Measurements from ENCODE around the gene PCDH9.

The PCDH9 gene

DNA sequence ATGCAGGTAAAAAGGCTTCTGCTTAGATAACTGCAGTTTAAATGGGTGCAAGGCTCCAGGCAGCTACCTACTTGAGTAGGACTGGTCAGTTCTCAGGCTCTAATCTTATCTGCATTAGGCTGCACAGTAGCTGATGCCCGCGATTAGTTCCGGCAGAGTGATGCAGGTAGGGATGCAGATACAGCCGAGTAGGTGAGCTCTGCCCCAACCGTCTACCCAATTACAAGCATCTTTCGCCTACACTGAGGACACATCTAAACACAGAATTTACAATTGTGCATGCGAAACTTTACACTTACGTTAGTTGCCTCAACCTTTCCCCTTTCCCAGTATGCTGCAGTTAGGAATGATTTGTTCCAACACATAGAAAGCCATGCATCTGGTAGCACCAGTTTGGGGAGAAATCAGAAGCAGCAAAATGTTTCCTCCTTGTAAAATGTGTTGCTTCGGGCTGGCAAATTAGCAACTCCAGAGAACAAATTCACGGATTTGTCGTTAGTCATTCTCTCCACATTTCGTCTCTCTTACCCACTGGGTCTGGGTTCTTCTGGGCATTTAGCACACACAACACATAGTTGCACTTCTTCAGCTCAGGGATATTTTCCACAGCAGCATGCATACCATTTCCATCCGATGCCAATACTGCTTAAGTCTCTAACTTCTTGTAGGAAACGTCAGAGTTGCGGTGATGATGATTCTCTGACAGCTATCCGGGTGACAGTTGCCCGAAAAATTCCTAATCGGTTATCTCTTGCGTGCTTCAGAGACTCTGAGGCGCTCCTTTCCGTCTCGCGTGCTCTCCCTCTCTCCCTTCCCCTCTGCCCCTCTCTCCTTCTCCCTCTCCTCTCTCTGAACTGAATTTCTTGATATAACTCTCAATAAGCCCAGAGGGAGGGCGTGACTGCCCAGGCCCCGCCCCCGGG is at the start of gene PCDH9:
TSS of gene PCDH9 (minus strand) at position 856 of the 923 bp plus-strand sequence. CDS start 1,896 bp downstream, outside the sequence.
- DNase-seq (ENCODE audit: low read depth): no peak

DNA sequence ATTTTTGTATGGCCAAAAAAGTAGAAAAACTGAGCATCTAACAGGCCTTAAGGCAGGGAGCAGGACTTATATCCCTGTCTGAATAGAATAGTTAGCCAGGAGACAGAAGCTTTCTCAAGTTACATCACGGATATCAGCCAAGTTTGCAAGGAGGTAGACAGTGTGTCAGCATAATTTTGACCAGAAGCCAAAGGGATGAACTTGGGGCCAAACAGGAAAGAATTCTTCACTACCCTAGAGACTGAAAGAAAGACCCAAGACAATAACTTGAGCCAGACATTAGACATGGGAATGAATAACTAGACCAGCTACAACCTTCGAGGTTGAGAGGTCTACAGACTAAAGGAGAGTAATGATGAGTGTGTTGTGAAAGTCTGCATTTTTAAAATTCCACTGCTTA is 48.1 kb upstream of the PCDH9 start:
- DNase-seq (ENCODE audit: low read depth): no peak

DNA sequence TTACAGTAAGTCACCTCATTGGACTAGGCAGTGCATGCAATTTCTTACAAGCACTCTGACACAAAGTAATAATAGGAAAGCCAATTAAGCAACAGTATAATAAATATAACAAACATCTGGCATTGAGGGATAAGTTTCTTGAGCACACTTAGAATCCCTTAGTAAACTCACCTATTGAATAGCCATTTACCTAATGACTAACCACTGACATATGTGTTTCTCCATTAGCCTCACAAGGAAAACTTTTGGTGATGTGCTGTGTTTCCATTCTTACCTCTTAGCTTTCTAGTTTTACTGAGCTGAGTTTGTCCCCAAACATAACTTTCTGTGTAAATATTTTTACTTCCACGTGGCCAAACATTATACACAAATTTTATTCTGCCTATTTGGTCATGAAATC is 47.4 kb upstream of the PCDH9 start:
- DNase-seq (ENCODE audit: low read depth): no peak

- DNase-seq (ENCODE audit: low read depth): no peak
Measured at GRCh38 chr13:67275351-67275960, 45.3 kb upstream of the PCDH9 start.

GRCh38 chr13:67273001-67273400 is 42.9 kb upstream of the PCDH9 start:
- DNase-seq (ENCODE audit: low read depth): no peak

DNA sequence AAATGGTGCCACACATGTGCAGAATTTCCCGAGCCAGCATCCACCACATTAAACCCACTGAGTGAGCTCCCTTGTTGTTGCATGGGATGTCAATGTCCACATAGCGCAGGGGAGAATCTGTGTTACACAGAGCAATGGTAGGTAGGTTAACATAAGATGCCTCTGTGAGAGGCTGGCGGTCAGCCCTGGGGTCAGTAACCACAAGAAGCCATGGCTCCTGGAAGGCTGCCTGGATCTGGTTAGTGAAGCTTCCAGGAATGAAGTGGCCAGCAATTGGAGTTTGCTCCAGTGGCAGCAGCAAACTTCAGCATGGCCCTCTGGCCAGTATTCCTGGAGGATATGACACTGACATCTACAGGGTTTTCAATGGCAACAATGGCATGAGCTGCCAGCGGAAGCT is 37.0 kb upstream of the PCDH9 start:
- no peak for DNase-seq (ENCODE audit: low read depth)

GRCh38 chr13:67259208-67259607 is 29.1 kb upstream of the PCDH9 start:
- DNase-seq (ENCODE audit: low read depth): no peak

DNA sequence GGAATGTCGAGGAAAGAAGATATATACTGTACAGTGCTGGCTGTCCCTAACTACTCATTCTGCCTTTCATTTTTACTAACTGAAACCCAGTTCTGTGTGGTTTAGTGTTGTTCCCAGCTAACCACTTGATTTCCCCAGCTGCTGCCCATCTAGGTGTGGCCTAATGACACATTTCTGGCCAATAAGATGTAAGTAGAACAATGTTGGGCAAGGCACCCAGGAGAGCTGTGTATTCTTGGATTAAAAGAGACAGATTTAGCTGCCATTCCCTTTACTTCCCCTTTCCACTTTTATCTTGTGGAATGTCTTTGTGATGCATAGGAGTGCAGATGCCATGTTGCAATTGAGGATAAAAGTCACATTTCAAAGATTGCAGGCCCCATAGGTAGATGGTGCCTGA is 28.3 kb upstream of the PCDH9 start:
- DNase-seq (ENCODE audit: low read depth): no peak

DNA sequence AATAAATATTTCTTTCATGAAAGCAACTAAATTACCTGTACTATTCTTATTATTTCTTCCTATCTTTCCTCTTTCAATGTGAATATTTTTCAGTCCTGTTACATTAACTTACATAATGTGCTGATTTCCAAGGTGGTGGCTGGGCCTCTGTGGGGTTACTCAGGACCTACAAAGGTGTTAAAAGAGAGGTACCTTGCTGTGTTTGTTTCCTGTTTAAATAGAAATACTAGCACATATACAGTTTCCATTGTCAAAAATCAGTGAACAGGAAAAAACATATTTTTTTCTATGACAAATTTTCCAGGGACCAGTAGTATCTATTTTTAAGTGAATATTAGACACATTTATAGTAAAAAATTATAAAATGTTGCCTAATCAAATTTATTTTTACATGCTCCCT is 8.7 kb upstream of the PCDH9 start:
- no peak for DNase-seq (ENCODE audit: low read depth)

DNA sequence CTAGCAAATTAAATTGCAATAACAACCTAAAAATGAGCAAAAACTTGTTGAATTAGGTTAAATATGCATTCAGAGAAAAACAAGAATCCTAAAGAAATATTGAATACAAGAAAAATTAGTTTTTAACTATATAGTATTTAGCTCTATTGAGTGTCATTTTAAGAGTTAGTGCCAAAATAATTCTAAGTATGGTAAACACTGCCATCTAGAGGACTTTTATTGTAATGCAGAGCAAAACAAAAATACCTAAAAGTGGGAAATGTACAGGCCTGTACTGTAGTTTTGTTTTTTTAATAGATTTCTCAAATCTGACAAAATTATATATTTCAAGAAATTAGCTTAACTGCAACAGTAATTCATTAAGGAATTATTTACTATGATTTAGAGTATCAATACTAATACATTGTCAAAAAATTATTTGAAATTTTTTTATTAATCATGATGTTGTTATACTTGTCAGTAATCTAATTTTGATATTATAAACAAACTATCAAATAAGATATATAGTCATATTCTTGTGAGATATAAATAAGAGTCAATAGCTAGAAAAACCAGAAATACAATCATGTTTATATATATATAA is 8.2 kb upstream of the PCDH9 start:
- no peak for DNase-seq (ENCODE audit: low read depth)

DNA sequence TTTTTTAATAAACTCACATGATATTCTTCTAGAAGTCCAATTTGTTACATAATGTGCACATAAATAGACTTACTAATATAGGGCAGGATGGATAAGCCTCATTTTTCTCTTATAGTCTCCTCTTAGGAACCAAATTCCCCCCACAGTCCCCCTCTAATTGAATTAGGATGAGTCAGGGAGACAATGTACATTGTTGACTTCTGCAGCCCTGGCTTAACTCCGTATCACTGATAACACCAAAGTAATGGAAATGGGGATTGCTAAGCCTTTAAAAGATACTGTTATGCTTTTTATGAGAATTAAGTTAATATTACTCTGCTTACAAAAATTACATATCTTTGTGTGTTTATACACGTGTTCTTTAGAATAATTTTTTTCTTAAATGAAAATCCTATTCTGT is 5.1 kb upstream of the PCDH9 start:
- no peak for DNase-seq (ENCODE audit: low read depth)

- DNase-seq (ENCODE audit: low read depth): no peak
Measured at GRCh38 chr13:67232384-67232783, 2.2 kb upstream of the PCDH9 start.

- no peak for DNase-seq (ENCODE audit: low read depth)
Measured at GRCh38 chr13:67231289-67232000, 1.3 kb upstream of the PCDH9 start.

GRCh38 chr13:67230404-67231288 is 510 bp upstream of the PCDH9 start:
- peak; percentile 62 for DNase-seq (ENCODE audit: low read depth)

- DNase-seq (ENCODE audit: low read depth): no peak
Measured at GRCh38 chr13:67228916-67229315, 1.2 kb downstream of the PCDH9 start.

- no peak for DNase-seq (ENCODE audit: low read depth)
Measured at GRCh38 chr13:67228031-67228430, 2.1 kb downstream of the PCDH9 start.

- no peak for DNase-seq (ENCODE audit: low read depth)
Measured at GRCh38 chr13:67227131-67227983, 2.8 kb downstream of the PCDH9 start.

DNA sequence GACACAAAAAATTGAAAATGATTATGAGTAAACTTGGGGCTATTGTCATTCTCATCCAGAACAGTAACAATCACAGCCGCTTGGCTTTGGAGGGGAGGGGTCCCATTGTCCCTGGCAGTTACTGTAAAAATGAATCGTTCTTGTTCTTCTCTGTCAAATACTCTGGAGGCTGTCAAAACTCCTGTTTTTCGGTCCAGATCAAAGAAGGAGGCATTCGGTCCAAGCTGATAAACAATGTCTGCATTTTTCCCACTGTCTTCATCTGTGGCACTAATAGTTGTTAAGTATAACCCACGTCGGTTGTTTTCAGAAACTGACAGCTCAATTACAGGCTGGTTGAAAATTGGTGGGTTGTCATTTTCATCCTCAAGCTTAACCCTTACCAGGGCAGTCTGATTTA is 3.4 kb downstream of the PCDH9 start:
- no peak for DNase-seq (ENCODE audit: low read depth)

DNA sequence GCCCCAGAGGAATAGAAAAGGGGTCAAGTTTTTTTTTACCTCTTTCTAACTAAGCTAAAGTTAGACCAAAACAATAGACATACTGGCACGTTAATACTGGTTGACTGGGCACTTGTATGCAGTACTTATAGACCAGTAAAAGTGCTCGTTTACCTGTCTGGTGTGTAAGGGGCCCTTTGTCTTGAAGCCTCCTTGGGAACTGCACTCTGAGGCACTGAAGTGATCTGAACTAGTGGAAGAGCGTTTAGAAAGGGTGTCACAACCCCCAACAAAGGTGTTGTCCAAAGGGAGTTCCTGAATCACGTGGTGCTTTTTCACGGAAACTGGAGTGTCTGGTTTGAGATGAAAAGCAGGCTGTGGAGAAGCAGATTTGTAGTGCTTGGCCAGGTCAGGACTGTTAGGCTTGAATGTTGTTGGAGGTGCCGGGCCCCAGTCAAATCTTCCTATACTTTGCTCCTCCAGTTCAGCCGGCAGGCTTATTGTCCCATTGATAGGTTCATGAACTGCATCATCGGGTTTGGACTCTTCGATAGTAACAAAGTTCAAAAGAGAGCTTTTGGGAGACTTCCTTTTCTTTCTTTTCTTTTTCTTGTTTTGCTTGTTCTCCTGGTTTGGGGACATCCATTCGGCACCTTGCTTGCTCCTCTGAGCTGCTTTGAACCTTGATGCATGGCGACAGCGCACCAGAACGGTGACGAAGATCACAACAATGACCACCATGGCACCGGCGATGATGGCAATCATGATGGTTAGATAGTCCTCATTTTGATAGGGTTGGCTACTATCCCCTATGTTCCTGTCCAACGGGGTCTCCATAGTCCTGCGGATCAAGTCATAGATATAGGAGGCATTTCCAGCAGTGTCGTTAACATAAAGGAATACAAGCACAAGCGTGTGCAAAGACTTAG is 4.6 kb downstream of the PCDH9 start:
- no peak for DNase-seq (ENCODE audit: low read depth)

Data from stimulated activated CD8-positive, alpha-beta memory T cell treated with anti-CD3 and anti-CD28 coated beads, Interleukin-15, amount 100 ng/mL, for 24 hours (primary cell).